PC-3 (cell line): ENCODE results near the gene FAR2. TPM values are rescaled to one million over a fixed set of nuclear protein-coding genes. Genes with fewer than 3 reads are reported as not detected.

Experiments used
- ATAC-seq: fragments of 200-7000 bp; cut with Tn5 transposase; 2 replicates; pipeline ENCODE4 v1.9.1; 2020; ENCODE audit warnings: mild to moderate bottlenecking, moderate library complexity
- BruUV-seq: library from RNA; stranded (reverse); fragments of 400-500 nt; replicated peaks from 2 replicates; lab custom pipeline; 2021; lab: Mats Ljungman, UMichigan
- CTCF ChIA-PET: fragments of 300-600 bp; sonication (Branson Sonifier 250); formaldehyde crosslinking; loops from one replicate; lab custom pipeline; 2022; ENCODE audit warnings: antibody characterized with exemption; lab: Charles Lee
- POLR2A ChIA-PET: fragments of 300-600 bp; sonication (Branson Sonifier 250); formaldehyde crosslinking; loops from one replicate; lab custom pipeline; 2022; ENCODE audit warnings: antibody characterized with exemption; ENCODE audit not compliant: unreplicated experiment; lab: Charles Lee
- DNase-seq: peaks from one replicate; pipeline ENCODE4 v3.0.0-alpha.2; 2015
- H2AFZ ChIP-seq: fragments of 300-600 bp; sonication (generic); 2 replicates; pipeline ENCODE4 v1.6.0; 2016; ENCODE audit warnings: antibody characterized with exemption, low read length
- H3F3A ChIP-seq: fragments of 300-600 bp; sonication (generic); one replicate; pipeline ENCODE4 v1.6.0; 2017; ENCODE audit warnings: antibody characterized with exemption, low read length, control low read depth, mild to moderate bottlenecking; ENCODE audit not compliant: unreplicated experiment
- H3K27ac ChIP-seq: fragments of 300-600 bp; sonication (generic); 2 replicates; pipeline ENCODE4 v1.5.1; 2016; ENCODE audit warnings: mild to moderate bottlenecking, low read length
- H3K27me3 ChIP-seq: fragments of 300-600 bp; sonication (generic); 2 replicates; pipeline ENCODE4 v1.6.1; 2016; ENCODE audit warnings: low read length, mixed read lengths
- H3K36me3 ChIP-seq: fragments of 300-600 bp; sonication (generic); 2 replicates; pipeline ENCODE4 v1.6.1; 2016; ENCODE audit warnings: low read depth, mixed run types, low read length, mixed read lengths
- H3K4me1 ChIP-seq: fragments of 300-600 bp; sonication (generic); 2 replicates; pipeline ENCODE4 v1.5.1; 2016; ENCODE audit warnings: low read length; ENCODE audit not compliant: insufficient read depth
- H3K4me2 ChIP-seq: fragments of 300-600 bp; sonication (generic); 2 replicates; pipeline ENCODE4 v1.6.0; 2016; ENCODE audit warnings: low read length
- H3K4me3 ChIP-seq: fragments of 300-600 bp; sonication (generic); 2 replicates; pipeline ENCODE4 v1.5.1; 2016; ENCODE audit warnings: mild to moderate bottlenecking, low read length, mixed read lengths
- H3K79me2 ChIP-seq: fragments of 300-600 bp; sonication (generic); 2 replicates; pipeline ENCODE4 v1.6.1; 2017; ENCODE audit warnings: low read length, mixed read lengths
- H3K9ac ChIP-seq: fragments of 300-600 bp; sonication (generic); 2 replicates; pipeline ENCODE4 v1.6.0; 2016; ENCODE audit warnings: mild to moderate bottlenecking, low read length
- H3K9me2 ChIP-seq: fragments of 300-600 bp; sonication (generic); replicated peaks from 2 replicates; pipeline ENCODE4 v1.6.1; 2016; ENCODE audit warnings: mixed run types, low read length, mixed read lengths
- H3K9me3 ChIP-seq: fragments of 300-600 bp; sonication (generic); 2 replicates; pipeline ENCODE4 v1.6.1; 2016; ENCODE audit warnings: low read length, mixed read lengths
- H4K20me1 ChIP-seq: fragments of 300-600 bp; sonication (generic); 2 replicates; pipeline ENCODE4 v1.6.1; 2016; ENCODE audit warnings: low read length, mixed read lengths
- EZH2 ChIP-seq: fragments of 300-600 bp; sonication (generic); IDR thresholded peaks from one replicate; pipeline ENCODE4 v1.6.1; 2017; ENCODE audit warnings: antibody characterized with exemption, mild to moderate bottlenecking, low read length; ENCODE audit not compliant: unreplicated experiment
- EZH2phosphoT487 ChIP-seq: fragments of 300-600 bp; sonication (generic); IDR thresholded peaks from 2 replicates; pipeline ENCODE4 v1.6.1; 2018; ENCODE audit warnings: mild to moderate bottlenecking, antibody characterized with exemption, low read length, borderline replicate concordance
- intact Hi-C: fragments of 100-400 bp; cut with micrococcal nuclease; formaldehyde crosslinking; loops from 2 replicates; pipeline ENCODE4 v1.9.0; 2023
- total RNA-seq: library from RNA; depleted of rRNA; stranded (reverse); fragments of >200 nt; gene quantifications from 2 replicates; pipeline ENCODE4 v1.2.3, GENCODE V29; 2014
- TF ChIP-seq, protein P1 (sequence below): fragments of 300-600 bp; sonication (generic); conservative IDR thresholded peaks from 2 replicates; pipeline ENCODE4 v1.5.1; 2017; ENCODE audit warnings: antibody characterized with exemption, low read depth, mild to moderate bottlenecking, low read length

The FAR2 gene
- total RNA-seq, 1 experiment from 2014 or later = 10.2 TPM

DNA sequence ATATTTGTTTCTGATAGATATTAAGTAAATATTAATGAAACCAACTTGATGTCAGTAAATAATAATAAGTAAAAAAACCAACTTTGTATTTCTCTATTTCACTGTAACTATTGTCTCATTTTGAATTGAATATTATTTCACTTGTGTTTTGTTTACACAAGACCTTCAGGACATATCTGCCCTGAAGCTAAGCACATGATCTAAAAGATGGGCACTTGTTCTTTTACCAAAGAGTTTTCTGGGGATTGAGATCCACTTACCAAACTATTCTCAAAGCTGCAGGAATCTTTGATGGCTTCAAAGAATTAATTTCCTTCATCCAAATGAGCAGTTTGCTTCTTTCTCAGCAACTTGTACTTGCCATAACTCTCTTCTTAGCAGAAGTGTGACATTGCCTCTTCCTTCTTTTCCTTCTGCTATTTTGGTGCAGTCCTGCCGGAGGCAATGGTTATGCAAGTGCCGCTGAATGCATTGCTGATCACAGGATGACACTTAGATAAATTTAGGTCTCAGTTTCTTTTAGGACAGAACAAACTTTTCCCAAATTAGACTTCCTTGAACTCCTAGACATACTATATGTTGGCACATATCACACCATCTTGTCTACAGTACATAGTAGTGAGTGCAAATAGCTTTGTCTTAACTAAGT is 9.2 kb downstream of the FAR2 start:
- Histone ChIP-seq H3K4me2 (no peak overlapping the region), H2AFZ (no peak overlapping the region), H3K9me2 (no peaks in the 10 kb centered on the region), H3K9me3 (no peaks in the 10 kb centered on the region), H3K4me1 (peaks cover 15% of the 10 kb centered on the region), H3K79me2 (no peaks in the 10 kb centered on the region), H3K27ac (no peak overlapping the region), H3K27me3 (no peaks in the 10 kb centered on the region), H3K36me3 (no peaks in the 10 kb centered on the region), H3K9ac (no peak overlapping the region), H4K20me1 (no peaks in the 10 kb centered on the region), H3F3A (no peaks in the 10 kb centered on the region), H3K4me3 (no peak overlapping the region)
- CTCF ChIA-PET = no interaction called here
- no peak for DNase-seq
- POLR2A ChIA-PET = no interaction called here
- BruUV-seq = no TSS peak
- intact Hi-C loops = no loop called here
- no peak for ATAC-seq
- TF ChIP-seq, protein P1, sequence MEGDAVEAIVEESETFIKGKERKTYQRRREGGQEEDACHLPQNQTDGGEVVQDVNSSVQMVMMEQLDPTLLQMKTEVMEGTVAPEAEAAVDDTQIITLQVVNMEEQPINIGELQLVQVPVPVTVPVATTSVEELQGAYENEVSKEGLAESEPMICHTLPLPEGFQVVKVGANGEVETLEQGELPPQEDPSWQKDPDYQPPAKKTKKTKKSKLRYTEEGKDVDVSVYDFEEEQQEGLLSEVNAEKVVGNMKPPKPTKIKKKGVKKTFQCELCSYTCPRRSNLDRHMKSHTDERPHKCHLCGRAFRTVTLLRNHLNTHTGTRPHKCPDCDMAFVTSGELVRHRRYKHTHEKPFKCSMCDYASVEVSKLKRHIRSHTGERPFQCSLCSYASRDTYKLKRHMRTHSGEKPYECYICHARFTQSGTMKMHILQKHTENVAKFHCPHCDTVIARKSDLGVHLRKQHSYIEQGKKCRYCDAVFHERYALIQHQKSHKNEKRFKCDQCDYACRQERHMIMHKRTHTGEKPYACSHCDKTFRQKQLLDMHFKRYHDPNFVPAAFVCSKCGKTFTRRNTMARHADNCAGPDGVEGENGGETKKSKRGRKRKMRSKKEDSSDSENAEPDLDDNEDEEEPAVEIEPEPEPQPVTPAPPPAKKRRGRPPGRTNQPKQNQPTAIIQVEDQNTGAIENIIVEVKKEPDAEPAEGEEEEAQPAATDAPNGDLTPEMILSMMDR = no peak
- TF ChIP-seq EZH2phosphoT487 (no peak), EZH2 (no peak)

DNA sequence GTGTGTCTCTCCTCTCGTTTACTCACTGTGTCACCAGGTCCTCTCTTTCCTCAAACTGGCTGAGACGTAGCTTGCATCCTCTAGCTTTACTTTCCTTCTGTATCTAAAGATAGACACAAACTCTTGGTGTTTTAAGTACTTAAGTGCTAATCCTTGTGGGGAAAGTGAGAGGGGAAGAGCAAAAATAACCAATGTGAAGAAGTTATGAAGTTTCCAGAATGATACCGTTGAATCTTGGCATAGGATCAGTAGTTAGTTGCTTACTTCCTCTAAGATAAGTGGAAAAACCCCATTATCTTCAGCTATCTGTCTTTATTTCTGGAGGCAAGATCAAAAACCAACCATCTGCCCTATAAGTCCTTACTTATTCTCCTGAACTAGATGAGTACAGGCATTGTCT is 10.6 kb downstream of the FAR2 start:
- Histone ChIP-seq H3K9ac (no peak overlapping the region), H3K27me3 (no peaks in the 10 kb centered on the region), H3K36me3 (no peaks in the 10 kb centered on the region), H4K20me1 (no peaks in the 10 kb centered on the region), H3F3A (no peaks in the 10 kb centered on the region), H3K4me1 (peaks cover 29% of the 10 kb centered on the region), H2AFZ (no peak overlapping the region), H3K9me3 (no peaks in the 10 kb centered on the region), H3K4me2 (no peak overlapping the region), H3K4me3 (no peak overlapping the region), H3K9me2 (no peaks in the 10 kb centered on the region), H3K27ac (no peak overlapping the region), H3K79me2 (no peaks in the 10 kb centered on the region)
- no TSS peak for BruUV-seq
- TF ChIP-seq EZH2phosphoT487 (no peak), EZH2 (no peak)
- TF ChIP-seq, protein P1 = no peak
- POLR2A ChIA-PET = no interaction called here
- no peak for DNase-seq
- CTCF ChIA-PET = interaction anchor here (0.7 kb wide), 1 partner anchor 964 kb away, joined by 6 read pairs; no protein-coding TSS in a partner anchor
- ATAC-seq = no peak
- intact Hi-C loops = loop anchor here (5.0 kb wide), 2 partner anchors 158 to 268 kb away; no protein-coding TSS in a partner anchor

DNA sequence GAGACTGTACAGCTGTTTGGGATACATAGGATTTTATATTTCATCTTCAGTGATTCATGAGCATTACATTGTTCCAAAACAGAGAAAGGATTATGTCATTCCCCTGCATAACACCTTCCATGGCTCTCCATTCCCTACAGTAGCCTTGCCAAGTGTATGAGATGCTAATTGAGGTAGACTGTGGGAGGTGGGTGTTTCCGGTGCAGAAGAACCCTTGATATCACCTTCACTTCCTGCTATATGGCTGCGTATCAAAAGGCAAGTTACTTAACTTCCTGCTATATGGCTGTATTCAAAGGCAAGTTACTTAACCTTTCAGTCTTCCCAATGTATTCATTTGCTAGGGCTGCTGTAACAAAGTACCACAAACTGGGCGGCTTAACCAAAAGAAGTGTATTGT is 11.2 kb downstream of the FAR2 start:
- ChIA-PET POLR2A (no interaction called here), CTCF (no interaction called here)
- H3K79me2 ChIP-seq = no peaks in the 10 kb centered on the region
- H3K27ac ChIP-seq = no peak overlapping the region
- no peaks in the 10 kb centered on the region for H3F3A ChIP-seq
- H3K27me3 ChIP-seq = no peaks in the 10 kb centered on the region
- H3K4me3 ChIP-seq = no peak overlapping the region
- no peak overlapping the region for H3K9ac ChIP-seq
- DNase-seq (no peak), ATAC-seq (no peak)
- H3K4me2 ChIP-seq = no peak overlapping the region
- H3K36me3 ChIP-seq = no peaks in the 10 kb centered on the region
- no peak overlapping the region for H2AFZ ChIP-seq
- TF ChIP-seq EZH2 (no peak), EZH2phosphoT487 (no peak)
- TF ChIP-seq, protein P1 = no peak
- no TSS peak for BruUV-seq
- H3K9me2 ChIP-seq = no peaks in the 10 kb centered on the region
- H3K4me1 ChIP-seq = peaks cover 35% of the 10 kb centered on the region
- intact Hi-C loops = loop anchor here (5.0 kb wide), 2 partner anchors 157 to 267 kb away; no protein-coding TSS in a partner anchor
- no peaks in the 10 kb centered on the region for H4K20me1 ChIP-seq
- no peaks in the 10 kb centered on the region for H3K9me3 ChIP-seq
